ENCODE measurements around the gene CLMN.

Gene CLMN

DNA sequence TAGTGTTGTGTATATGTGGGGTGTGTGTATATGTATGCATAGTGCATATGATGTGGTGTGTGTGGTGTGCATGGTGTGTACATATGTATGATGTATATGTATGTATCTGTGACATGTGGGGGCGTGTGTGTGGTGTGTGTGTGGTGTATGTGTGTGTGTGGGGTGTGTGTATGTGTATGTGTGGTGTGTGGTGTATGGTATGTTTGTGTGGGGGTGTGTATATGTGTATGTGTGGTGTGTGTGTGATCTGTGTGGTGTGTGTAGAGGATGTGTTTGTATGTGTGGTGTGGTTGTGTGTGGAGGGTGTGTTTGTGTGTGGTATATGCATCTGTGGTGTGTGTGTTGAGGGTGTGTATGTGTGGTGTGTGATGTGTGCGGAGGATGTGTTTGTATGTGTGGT, 61.6 kb downstream of the CLMN start:
- H3K79me2 ChIP-seq (ENCODE audit: insufficient read depth, low read length), result no peaks in the 10 kb centered on the region
- no peak overlapping the region for H3K9ac ChIP-seq (ENCODE audit: low read length)
- H3K4me3 ChIP-seq (ENCODE audit: low read depth, low read length, poor library complexity, severe bottlenecking), result no peak overlapping the region
- no peaks in the 10 kb centered on the region for H3F3A ChIP-seq (ENCODE audit: insufficient read depth, low read length)
- no peaks in the 10 kb centered on the region for H3K27me3 ChIP-seq (ENCODE audit: insufficient read depth, low read length)
- H3K36me3 ChIP-seq (ENCODE audit: insufficient read depth, low read length), result no peaks in the 10 kb centered on the region
- H3K9me3 ChIP-seq (ENCODE audit: low read length), result no peaks in the 10 kb centered on the region
- H3K27ac ChIP-seq (ENCODE audit: low read depth, low read length, poor library complexity, severe bottlenecking), result no peak overlapping the region
- no peaks in the 10 kb centered on the region for H3K4me1 ChIP-seq (ENCODE audit: insufficient read depth, low read length, severe bottlenecking)
- no peak overlapping the region for H2AFZ ChIP-seq (ENCODE audit: low read length)
- H3K4me2 ChIP-seq (ENCODE audit: low read length), result no peak overlapping the region
- no peaks in the 10 kb centered on the region for H3K9me2 ChIP-seq (ENCODE audit: low read depth, low read length)
- H4K20me1 ChIP-seq (ENCODE audit: insufficient read depth, low read length), result no peaks in the 10 kb centered on the region
- TF ChIP-seq, protein P1, sequence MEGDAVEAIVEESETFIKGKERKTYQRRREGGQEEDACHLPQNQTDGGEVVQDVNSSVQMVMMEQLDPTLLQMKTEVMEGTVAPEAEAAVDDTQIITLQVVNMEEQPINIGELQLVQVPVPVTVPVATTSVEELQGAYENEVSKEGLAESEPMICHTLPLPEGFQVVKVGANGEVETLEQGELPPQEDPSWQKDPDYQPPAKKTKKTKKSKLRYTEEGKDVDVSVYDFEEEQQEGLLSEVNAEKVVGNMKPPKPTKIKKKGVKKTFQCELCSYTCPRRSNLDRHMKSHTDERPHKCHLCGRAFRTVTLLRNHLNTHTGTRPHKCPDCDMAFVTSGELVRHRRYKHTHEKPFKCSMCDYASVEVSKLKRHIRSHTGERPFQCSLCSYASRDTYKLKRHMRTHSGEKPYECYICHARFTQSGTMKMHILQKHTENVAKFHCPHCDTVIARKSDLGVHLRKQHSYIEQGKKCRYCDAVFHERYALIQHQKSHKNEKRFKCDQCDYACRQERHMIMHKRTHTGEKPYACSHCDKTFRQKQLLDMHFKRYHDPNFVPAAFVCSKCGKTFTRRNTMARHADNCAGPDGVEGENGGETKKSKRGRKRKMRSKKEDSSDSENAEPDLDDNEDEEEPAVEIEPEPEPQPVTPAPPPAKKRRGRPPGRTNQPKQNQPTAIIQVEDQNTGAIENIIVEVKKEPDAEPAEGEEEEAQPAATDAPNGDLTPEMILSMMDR (IDR thresholded peaks at IDR 0.05; ENCODE audit: low read length), result no peak
- TF ChIP-seq EZH2 (IDR thresholded peaks at IDR 0.05; ENCODE audit: borderline replicate concordance, low read length), result no peak

DNA sequence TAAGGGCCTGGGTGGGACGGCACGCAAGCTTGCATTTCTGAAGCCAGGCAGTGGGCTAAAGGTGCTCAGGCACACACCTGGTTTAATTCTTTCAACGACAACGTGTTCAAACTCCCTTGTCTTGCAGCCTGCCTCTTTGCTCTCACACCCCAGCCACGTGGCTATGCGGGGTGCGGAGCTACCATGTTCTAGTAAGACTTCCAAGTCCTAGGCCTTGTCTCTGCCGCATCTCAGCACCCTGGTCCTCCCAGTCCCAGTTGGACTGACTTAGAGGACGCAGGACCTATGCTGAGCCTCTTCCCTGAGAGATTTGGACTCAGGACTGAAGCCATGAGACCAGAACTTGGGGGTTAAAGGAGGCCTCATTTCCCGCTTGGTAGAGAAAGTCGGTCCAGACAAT, 62.2 kb downstream of the CLMN start:
- H3K4me2 ChIP-seq (ENCODE audit: low read length), result no peak overlapping the region
- H3K36me3 ChIP-seq (ENCODE audit: insufficient read depth, low read length), result no peaks in the 10 kb centered on the region
- H3K9me2 ChIP-seq (ENCODE audit: low read depth, low read length), result no peaks in the 10 kb centered on the region
- H2AFZ ChIP-seq (ENCODE audit: low read length), result no peak overlapping the region
- H3K9me3 ChIP-seq (ENCODE audit: low read length), result no peaks in the 10 kb centered on the region
- no peak overlapping the region for H3K4me3 ChIP-seq (ENCODE audit: low read depth, low read length, poor library complexity, severe bottlenecking)
- no peaks in the 10 kb centered on the region for H3F3A ChIP-seq (ENCODE audit: insufficient read depth, low read length)
- H4K20me1 ChIP-seq (ENCODE audit: insufficient read depth, low read length), result no peaks in the 10 kb centered on the region
- TF ChIP-seq, protein P1 (IDR thresholded peaks at IDR 0.05; ENCODE audit: low read length), result no peak
- no peak for TF ChIP-seq EZH2 (IDR thresholded peaks at IDR 0.05; ENCODE audit: borderline replicate concordance, low read length)
- H3K27ac ChIP-seq (ENCODE audit: low read depth, low read length, poor library complexity, severe bottlenecking), result no peak overlapping the region
- H3K79me2 ChIP-seq (ENCODE audit: insufficient read depth, low read length), result no peaks in the 10 kb centered on the region
- H3K9ac ChIP-seq (ENCODE audit: low read length), result no peak overlapping the region
- H3K4me1 ChIP-seq (ENCODE audit: insufficient read depth, low read length, severe bottlenecking), result no peaks in the 10 kb centered on the region
- no peaks in the 10 kb centered on the region for H3K27me3 ChIP-seq (ENCODE audit: insufficient read depth, low read length)

DNA sequence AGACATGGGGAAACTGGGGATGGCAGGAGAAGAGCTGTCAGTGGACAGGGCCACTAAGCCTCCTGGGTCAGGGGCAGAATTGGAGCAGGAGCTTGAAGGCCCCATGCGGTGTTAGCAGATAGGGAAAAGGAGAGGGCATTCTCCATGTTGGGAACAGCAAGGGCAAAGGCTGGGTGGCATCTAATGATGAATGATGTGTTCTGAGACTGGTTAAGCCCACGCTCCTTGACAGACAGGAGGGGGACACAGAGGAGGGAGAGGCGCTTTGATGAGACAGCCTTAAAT, 63.0 kb downstream of the CLMN start:
- no peaks in the 10 kb centered on the region for H3K9me3 ChIP-seq (ENCODE audit: low read length)
- no peaks in the 10 kb centered on the region for H3K79me2 ChIP-seq (ENCODE audit: insufficient read depth, low read length)
- no peaks in the 10 kb centered on the region for H3F3A ChIP-seq (ENCODE audit: insufficient read depth, low read length)
- no peak overlapping the region for H3K4me2 ChIP-seq (ENCODE audit: low read length)
- H3K27me3 ChIP-seq (ENCODE audit: insufficient read depth, low read length), result no peaks in the 10 kb centered on the region
- H4K20me1 ChIP-seq (ENCODE audit: insufficient read depth, low read length), result no peaks in the 10 kb centered on the region
- H3K36me3 ChIP-seq (ENCODE audit: insufficient read depth, low read length), result no peaks in the 10 kb centered on the region
- TF ChIP-seq, protein P1 (IDR thresholded peaks at IDR 0.05; ENCODE audit: low read length), result no peak
- TF ChIP-seq EZH2 (IDR thresholded peaks at IDR 0.05; ENCODE audit: borderline replicate concordance, low read length), result no peak
- H2AFZ ChIP-seq (ENCODE audit: low read length), result no peak overlapping the region
- no peaks in the 10 kb centered on the region for H3K9me2 ChIP-seq (ENCODE audit: low read depth, low read length)
- no peak overlapping the region for H3K4me3 ChIP-seq (ENCODE audit: low read depth, low read length, poor library complexity, severe bottlenecking)
- H3K9ac ChIP-seq (ENCODE audit: low read length), result no peak overlapping the region
- no peak overlapping the region for H3K27ac ChIP-seq (ENCODE audit: low read depth, low read length, poor library complexity, severe bottlenecking)
- H3K4me1 ChIP-seq (ENCODE audit: insufficient read depth, low read length, severe bottlenecking), result no peaks in the 10 kb centered on the region
